ENCODE data around the gene DUSP15.
A peak's percentile ranks its signal among the peaks of the same experiment; 100 is the strongest.

DUSP15 gene

DNA sequence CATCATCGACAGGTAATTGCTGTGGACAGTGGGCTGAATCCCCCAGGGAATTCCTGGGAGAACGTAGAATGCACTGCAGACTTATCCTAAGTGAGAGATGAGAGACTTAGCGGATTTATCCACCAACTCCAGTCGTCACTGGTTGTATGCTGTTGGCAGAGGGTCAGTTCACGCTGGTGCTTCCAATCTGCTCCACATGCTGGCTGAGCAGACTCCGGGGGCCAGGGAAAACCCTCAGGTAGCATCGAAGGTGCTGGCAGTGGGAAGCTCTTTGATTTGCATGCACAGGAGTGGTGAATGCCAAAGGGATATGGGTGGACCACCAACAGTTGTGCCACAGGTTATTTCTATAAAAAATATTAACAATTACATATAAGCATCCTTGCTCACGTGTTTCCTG is 20.3 kb upstream of the DUSP15 start:
- no peak for DNase-seq

GRCh38 chr20:31883829-31884228 is 13.5 kb upstream of the DUSP15 start:
- DNase-seq = no peak

GRCh38 chr20:31881945-31882344 is 11.6 kb upstream of the DUSP15 start:
- DNase-seq = no peak

DNA sequence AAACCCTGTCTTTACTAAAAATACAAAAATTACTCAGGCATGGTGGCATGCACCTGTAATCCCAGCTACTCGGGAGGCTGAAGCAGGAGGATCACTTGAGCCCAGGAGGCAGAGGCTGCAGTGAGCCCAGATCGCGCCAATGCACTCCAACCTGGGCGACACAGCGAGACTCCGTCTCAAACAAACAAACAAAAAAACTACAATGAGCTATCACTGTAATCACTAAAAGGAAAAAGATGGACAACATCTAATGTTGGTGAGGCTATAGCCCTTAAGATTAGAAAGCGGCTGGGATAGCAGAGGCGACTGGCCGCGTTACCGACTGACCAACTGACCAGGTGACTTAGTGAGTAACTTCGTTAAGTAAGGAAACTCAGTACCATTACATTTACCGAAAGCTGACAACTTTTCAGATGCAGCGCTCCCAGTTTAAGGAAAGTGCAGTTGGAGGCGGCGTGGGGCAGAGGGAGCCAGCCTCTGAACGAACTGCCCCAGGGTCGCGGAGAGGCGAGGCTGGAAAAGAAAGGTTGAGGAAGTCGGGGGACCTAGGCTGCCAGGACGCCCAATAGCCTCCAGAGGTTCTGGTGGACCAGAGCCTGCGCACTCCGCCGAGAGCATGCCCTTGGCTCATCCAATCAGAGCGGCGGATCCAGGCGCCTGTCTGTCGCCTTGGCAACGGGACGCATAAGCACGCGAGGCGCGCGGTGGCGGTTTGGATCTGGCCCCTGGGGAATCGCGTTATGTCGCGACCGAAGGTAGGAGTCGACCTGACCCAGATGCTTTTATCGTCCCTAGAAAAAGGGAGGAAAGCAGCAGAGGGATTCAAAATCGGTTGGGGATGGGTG is 9.0 kb upstream of the DUSP15 start:
- peak; percentile 88 to 92 for DNase-seq

- DNase-seq = no peak
Observed at GRCh38 chr20:31877684-31878083, 7.4 kb upstream of the DUSP15 start.

DNA sequence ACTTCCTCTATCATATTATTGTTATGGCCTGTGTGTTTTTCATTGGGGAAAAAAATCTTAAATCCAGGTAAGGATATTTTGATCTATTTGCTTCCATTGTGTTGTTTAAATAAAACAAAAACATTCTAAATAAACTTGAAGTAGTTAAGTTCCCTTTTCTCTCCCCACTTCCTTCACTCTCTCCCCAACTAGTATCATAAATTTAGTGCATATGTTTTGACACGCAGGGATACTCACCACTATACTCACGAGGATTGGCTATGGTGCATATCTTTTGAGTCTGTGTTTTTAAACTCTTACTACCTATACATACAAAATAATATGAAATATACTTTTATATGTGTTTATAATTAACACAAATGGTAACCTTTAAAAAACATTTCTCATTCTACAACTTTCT is 5.3 kb upstream of the DUSP15 start:
- no peak for DNase-seq

DNA sequence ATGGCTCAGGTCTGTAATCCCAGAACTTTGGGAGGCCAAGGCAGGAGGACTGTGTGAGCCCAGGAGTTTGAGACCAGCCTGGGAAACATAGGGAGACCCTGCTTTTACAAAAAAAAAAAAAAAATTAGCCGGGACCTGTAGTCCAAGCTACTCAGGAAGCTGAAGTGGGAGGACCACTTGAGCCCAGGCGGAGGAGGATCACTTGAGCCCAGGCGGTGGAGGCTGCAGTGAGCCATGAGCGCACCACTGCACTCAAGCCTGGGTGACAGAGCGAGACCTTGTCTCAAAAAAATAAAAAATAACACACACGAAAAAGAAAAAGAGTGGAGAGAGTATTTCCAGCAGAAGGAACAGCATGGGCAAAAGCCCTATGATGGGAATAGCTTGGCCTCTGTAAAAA is 2.1 kb upstream of the DUSP15 start:
- no peak for DNase-seq

GRCh38 chr20:31871618-31871954 is 1.3 kb upstream of the DUSP15 start:
- no peak for DNase-seq

DNA sequence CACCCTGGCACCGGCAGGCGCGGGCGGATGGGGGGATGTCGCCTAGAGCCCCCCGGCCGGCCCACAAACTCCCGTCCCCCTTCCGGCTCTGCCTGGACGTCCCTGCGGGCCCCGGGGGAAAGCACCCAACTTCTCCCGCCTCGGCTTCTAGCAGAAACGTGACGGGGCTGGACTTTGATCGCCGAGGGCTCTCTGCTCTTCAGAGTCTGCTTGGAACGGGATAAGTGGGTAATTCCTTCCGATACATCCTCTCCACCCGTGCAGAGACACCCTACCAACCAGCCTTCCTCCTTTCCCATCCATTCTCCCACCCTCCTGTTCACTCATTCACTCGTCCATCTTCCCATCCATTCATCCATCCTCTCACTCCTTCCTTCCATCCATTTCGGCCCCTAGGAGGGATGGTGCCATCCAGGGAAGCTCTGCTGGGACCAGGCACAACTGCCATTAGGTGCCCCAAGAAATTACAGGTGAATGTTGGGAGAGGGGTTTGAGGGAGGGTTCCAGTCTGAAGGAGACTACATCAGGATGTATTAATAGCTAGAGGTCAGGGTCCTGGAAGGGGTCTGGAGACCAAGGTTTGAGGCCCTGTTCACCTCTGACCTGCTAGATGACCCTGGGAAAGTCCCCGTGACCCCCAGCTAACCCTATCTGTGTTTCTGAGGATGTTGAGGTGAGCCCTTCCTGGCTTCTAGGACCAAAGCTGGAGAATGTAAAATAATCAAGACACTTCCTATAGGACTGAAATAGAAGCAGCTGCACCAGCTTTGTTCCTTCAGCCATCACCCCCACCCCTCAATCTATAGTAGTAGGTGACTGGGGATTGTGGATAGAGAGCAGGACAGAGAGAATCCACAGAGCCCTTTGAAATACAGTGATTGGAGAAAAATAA is 645 bp upstream of the DUSP15 start:
- DNase-seq = no peak

DNA sequence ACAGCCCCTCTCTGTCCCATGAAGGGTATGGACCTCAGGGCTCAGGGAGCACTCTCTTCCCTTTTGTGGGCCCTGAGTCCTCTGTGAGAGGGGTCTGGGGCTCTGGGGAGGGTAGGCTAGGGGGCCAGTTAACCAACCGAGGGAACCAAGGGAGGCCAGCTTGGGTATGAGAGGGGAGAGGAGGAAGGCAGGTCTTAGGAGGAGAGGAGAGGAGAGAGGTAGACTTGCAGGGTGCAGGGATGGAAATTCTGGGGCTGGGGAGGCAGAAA is 720 bp downstream of the DUSP15 start:
- no peak for DNase-seq

DNA sequence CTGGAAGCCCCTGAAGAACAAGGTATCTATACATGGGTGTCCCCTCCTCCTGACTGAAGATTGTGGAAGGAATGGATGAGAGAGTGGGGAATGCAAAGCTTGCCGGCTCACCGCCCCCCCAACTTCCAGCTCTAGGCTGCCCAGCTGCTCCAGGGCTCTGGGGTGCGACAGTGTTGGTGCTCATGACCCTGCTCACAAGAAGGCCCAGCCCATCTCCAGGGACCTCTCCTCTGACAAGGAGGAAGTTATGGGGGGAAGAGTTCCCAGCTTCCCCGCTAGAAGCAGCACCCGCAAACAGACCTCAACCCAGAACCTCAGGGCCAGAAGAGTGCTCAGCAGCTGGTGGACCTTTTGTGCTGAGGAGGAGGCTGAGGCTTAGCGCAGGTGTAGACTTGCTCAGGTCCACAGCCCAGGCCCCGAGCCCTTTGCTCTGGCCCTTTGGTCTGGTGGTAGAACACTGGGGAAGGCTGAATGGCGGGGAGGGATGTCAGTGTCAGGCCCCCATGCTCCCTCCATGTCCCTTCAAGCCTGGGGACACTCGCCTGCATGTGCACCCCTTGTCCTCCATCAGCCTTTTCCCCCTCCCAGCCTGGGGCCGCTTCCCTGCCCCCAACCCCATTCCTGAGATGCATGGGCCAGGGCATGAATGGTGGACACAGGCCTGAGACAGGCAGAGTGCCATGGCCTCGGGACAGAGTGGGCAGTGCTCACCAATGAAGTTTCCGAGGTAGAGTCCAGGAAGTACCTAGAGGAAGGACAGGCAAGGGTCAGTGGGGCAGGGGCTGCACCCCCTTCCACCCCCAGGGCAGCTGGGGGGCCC is 1.3 kb downstream of the DUSP15 start:
- DNase-seq = no peak

DNA sequence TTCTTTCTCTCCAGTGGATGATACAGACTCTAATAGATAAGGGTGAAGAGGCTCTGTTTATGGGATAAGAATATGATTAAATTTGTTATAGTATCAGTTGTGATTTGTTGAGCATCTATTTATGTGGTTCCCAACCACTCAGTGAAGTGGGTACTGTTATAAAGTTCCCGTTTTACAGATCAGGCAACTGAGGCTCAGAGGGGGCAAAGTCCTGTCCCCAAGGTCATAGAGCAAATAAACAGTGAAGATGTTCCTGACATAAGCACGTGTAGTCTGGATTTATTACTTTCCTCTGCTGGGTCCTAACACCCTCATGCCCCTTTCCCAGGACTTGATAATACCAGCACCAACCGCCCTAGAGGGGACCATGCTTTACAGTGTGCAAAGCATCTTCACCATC is 4.1 kb downstream of the DUSP15 start:
- DNase-seq = no peak

DNA sequence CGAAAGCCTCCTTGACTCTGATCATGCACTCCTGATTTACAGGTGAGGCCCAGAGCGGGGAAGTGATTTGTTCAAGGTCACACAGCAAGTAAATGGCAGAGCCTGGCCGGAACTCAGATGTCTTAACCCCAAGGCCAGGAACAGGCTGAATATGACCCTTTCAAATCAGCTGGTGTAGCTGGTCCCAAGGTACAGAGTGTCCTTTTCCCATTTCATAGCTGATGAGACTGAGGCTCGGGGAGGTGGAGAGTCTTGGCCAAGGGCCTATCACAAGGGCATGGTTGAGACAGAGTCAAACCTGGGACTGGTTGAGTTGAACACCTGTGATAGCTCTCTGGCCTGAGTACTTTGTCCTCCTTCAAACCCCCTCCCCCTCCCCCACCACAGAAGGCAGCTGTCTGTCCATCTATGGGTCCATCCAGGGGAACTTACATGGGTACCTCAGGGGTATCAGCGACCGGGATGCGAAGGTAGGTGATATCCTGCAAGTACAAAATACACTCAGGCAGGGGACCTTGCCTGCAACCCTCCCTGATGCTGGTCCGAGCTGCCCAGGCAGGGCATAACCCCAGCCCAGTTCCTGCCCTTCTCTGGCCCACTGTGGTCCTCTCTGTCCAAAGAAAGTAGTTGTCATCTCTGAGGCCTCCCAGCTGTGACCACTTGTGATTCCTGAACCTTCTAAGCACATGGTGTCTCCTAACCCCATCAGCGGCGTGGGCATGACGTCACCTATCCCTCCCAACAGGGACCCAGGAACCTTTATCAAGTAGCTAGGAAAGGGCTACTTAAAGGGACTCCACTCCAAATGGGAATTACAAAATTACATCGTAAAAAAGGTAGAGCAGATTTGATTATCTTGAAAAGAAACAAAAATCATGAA is 5.6 kb downstream of the DUSP15 start:
- DNase-seq = no peak

GRCh38 chr20:31863296-31864085 is 6.8 kb downstream of the DUSP15 start:
- DNase-seq = no peak

- no peak for DNase-seq
Observed at GRCh38 chr20:31862506-31862905, 7.8 kb downstream of the DUSP15 start.

DNA sequence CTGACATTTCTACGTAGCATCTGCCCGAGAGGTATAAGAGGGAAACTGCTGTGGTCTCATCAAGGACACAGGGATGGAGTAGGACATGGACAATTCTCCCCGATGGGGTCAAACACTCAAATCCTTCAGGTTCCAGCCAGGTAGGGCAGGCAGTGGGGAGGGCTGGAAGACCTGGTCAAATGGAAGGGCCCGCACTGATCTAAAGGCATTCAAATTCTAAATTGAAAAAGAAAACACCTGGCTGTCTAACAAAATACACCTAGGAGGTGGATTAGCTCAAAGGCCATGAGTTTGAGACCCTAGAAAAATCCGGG is 8.2 kb downstream of the DUSP15 start:
- DNase-seq = no peak

- DNase-seq = peak in 1 of 2 experiments; percentile 72
Observed at GRCh38 chr20:31861385-31862156, 8.8 kb downstream of the DUSP15 start.

- no peak for DNase-seq
Observed at GRCh38 chr20:31861135-31861384, 9.3 kb downstream of the DUSP15 start.

- no peak for DNase-seq
Observed at GRCh38 chr20:31860390-31861134, 9.8 kb downstream of the DUSP15 start.

DNA sequence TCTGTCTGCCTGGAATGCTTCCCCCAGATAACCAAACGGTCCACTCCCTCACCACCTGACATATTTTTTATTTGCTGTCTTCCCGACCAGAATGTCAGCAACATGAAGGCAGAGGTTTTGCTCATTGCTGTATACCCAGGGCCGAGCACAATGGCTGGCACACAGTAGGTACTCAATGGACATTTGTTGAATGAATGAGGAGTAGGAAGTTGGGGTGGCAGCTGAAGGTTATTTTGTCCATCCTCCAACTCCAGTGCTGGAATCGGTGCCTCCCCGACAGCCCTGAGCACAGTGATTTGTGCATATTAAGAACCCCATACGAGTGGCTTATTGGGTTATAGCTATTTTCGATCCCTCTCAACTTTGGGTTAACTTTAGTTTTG is 10.3 kb downstream of the DUSP15 start:
- no peak for DNase-seq
